ENCODE measurements around the gene IFIT3.
"Not testable (repeated sequence)": the region's sequence is repeated elsewhere in the genome, so short reads cannot be mapped to it uniquely, and the experiment has no call there.

The IFIT3 gene

GRCh38 chr10:89304446-89304845, 23.4 kb upstream of the IFIT3 start:
- DNase-seq: no peak

GRCh38 chr10:89304925-89305324, 22.9 kb upstream of the IFIT3 start:
- DNase-seq: no peak

GRCh38 chr10:89305766-89306433, 21.9 kb upstream of the IFIT3 start:
- no peak for DNase-seq

- no peak for DNase-seq
These were observed 21.1 kb upstream of the IFIT3 start for GRCh38 chr10:89306434-89307268.

- no peak for DNase-seq
These were observed 20.6 kb upstream of the IFIT3 start for GRCh38 chr10:89307269-89307577.

GRCh38 chr10:89308266-89308665, 19.5 kb upstream of the IFIT3 start:
- DNase-seq: no peak

- no peak for DNase-seq
These were observed 19.1 kb upstream of the IFIT3 start for GRCh38 chr10:89308736-89309135.

- no peak for DNase-seq
These were observed 18.4 kb upstream of the IFIT3 start for GRCh38 chr10:89309156-89310055.

- DNase-seq: no peak
These were observed 17.5 kb upstream of the IFIT3 start for GRCh38 chr10:89310056-89310893.

- DNase-seq: no peak
These were observed 14.8 kb upstream of the IFIT3 start for GRCh38 chr10:89312973-89313372.

GRCh38 chr10:89314676-89315075, 13.1 kb upstream of the IFIT3 start:
- no peak for DNase-seq

- DNase-seq: not testable (repeated sequence)
These were observed 9.8 kb upstream of the IFIT3 start for GRCh38 chr10:89318047-89318446.

- not testable (repeated sequence) for DNase-seq
These were observed 2.7 kb upstream of the IFIT3 start for GRCh38 chr10:89325081-89325480.

GRCh38 chr10:89325856-89326255, 1.9 kb upstream of the IFIT3 start:
- not testable (repeated sequence) for DNase-seq

- DNase-seq: no peak
These were observed 1.4 kb downstream of the IFIT3 start for GRCh38 chr10:89329151-89329550.

- DNase-seq: not testable (repeated sequence)
These were observed 2.2 kb downstream of the IFIT3 start for GRCh38 chr10:89330014-89330413.

GRCh38 chr10:89330537-89331212, 2.9 kb downstream of the IFIT3 start:
- DNase-seq: no peak

- not testable (repeated sequence) for DNase-seq
These were observed 3.8 kb downstream of the IFIT3 start for GRCh38 chr10:89331487-89332122.

GRCh38 chr10:89332123-89332633, 4.4 kb downstream of the IFIT3 start:
- no peak for DNase-seq

- no peak for DNase-seq
These were observed 7.4 kb downstream of the IFIT3 start for GRCh38 chr10:89335226-89335625.

GRCh38 chr10:89336241-89336640, 8.4 kb downstream of the IFIT3 start:
- no peak for DNase-seq

All from cortex of kidney (tissue), 1 donor.